Right lobe of liver (tissue), 6 donors: Measurements from ENCODE around the gene HMG20B. TPM values are rescaled to one million over a fixed set of nuclear protein-coding genes. Genes with fewer than 3 reads are reported as not detected.

ENCODE experiments used
- ATAC-seq, 4 donors: fragments of 200-7000 bp; cut with Tn5 transposase; one replicate each; pipeline ENCODE4 v1.9.1; 2020; ENCODE audit warnings: mild to moderate bottlenecking in 4 of 4, moderate library complexity in 4 of 4
- DNase-seq, 3 donors: peaks; one replicate each; pipeline ENCODE4 v3.0.0-alpha.2; 2020
- H3K27ac ChIP-seq, 3 donors: fragments of 200-600 bp; one replicate each; pipeline ENCODE4 v1.8.0; 2022
- H3K27me3 ChIP-seq, 2 donors: fragments of 200-600 bp; one replicate each; pipeline ENCODE4 v1.8.0; 2022
- H3K36me3 ChIP-seq, 4 donors: fragments of 200-600 bp; sonication (generic) in 1 of 4; one replicate each; pipeline versions ENCODE4 v1.5.1 to v1.8.0; 2017 to 2022; ENCODE audit warnings: control low read depth in 1 of 4
- H3K4me1 ChIP-seq, 4 donors: fragments of 200-600 bp; sonication (generic) in 1 of 4; one replicate each; pipeline versions ENCODE4 v1.5.1 to v1.8.0; 2017 to 2022; ENCODE audit warnings: control low read depth in 1 of 4
- H3K4me3 ChIP-seq, 3 donors: fragments of 200-600 bp; one replicate each; pipeline ENCODE4 v1.8.0; 2022
- H3K9me3 ChIP-seq, 4 donors: fragments of 200-600 bp; sonication (generic) in 1 of 4; one replicate each; pipeline versions ENCODE4 v1.5.1 to v1.8.0; 2017 to 2022; ENCODE audit warnings: control low read depth in 1 of 4
- POLR2A ChIP-seq: fragments of 450-650 bp; IDR thresholded peaks from one replicate; pipeline ENCODE4 v1.6.1; 2017; ENCODE audit warnings: antibody characterized with exemption, mild to moderate bottlenecking
- WGBS: methylation state at CpG from one replicate; pipeline ENCODE4 v1.1.6; 2018; ENCODE audit warnings: low coverage, low lambda C conversion rate; ENCODE audit not compliant: insufficient coverage; ENCODE audit errors: missing lambda C conversion rate; 5-methylcytosine and 5-hydroxymethylcytosine counted together
- intact Hi-C, 2 donors: fragments of 100-400 bp; cut with DNase I; formaldehyde crosslinking; loops; one replicate each; pipeline versions ENCODE4 v1.11.2 to v1.14.1; 2022
- total RNA-seq, 6 experiments: library from RNA; depleted of rRNA in 2 of 6; stranded (reverse); fragments of >200 nt in 2 of 6; fragmentation: NEBNext Ultra II Directional in 3 of 6; extraction: Animal tissue kit (Norgen Biotek cat#: 25700) in 3 of 6; gene quantifications; one replicate each; pipeline versions ENCODE4 v1.1.0 to v1.2.4, GENCODE V29; 2016 to 2023
- TF ChIP-seq, protein P1 (sequence below), 4 donors: fragments of 200-600 bp in 3 of 4; fragments of 450-650 bp in 1 of 4; IDR thresholded peaks; one replicate each; pipeline versions ENCODE4 v1.5.1 to v1.8.0; 2016 to 2022; ENCODE audit warnings: antibody characterized with exemption in 4 of 4, mild to moderate bottlenecking in 2 of 4
- donor health status: DM: no; HTN: yes; CAD: no.
- donor health status: DM: no; HTN: no; CAD: no.
- donor health status: DM: no; HTN: no; CAD: no.
- donor health status: DM: no; HTN: yes; CAD: no.
- donor health status: DM: no; HTN: yes; CAD: no.

Gene HMG20B
- total RNA-seq, 6 experiments from 2014 or later = 30.7 to 58.6 (median 33.3) TPM

DNA sequence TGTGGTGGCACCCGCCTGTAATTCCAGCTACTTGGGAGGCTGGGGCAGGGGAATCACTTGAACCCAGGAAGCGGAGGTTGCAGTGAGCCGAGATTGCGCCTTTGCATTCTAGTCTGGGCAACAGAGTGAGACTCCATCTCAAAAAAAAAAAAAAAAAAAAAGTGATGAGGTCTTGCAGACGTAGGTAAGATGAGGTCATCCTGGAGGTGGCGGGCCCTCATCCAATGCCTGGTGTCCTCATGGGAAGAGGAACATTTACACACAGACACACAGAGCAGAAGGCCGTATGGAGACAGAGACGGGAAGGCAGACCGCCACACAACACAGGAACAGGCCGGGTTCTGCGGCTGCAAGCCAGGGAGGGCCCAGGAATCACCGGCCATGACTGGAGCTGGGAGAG, 49.5 kb downstream of the HMG20B start:
- Histone ChIP-seq H3K27ac (no peak overlapping the region), H3K4me1 (peaks cover 0 to 14% (median 6%) of the 10 kb centered on the region in 4 donors), H3K27me3 (no peaks in the 10 kb centered on the region), H3K9me3 (no peaks in the 10 kb centered on the region), H3K4me3 (no peak overlapping the region), H3K36me3 (peaks cover 0 to 15% (median 0%) of the 10 kb centered on the region in 4 donors)
- ATAC-seq = no peak
- DNase-seq = no peak
- intact Hi-C loops = loop anchor here in 1 of 2 donors (10.0 kb wide), 1 partner anchor 77 kb away; no protein-coding TSS in a partner anchor
- TF ChIP-seq POLR2A = no peak
- TF ChIP-seq, protein P1, sequence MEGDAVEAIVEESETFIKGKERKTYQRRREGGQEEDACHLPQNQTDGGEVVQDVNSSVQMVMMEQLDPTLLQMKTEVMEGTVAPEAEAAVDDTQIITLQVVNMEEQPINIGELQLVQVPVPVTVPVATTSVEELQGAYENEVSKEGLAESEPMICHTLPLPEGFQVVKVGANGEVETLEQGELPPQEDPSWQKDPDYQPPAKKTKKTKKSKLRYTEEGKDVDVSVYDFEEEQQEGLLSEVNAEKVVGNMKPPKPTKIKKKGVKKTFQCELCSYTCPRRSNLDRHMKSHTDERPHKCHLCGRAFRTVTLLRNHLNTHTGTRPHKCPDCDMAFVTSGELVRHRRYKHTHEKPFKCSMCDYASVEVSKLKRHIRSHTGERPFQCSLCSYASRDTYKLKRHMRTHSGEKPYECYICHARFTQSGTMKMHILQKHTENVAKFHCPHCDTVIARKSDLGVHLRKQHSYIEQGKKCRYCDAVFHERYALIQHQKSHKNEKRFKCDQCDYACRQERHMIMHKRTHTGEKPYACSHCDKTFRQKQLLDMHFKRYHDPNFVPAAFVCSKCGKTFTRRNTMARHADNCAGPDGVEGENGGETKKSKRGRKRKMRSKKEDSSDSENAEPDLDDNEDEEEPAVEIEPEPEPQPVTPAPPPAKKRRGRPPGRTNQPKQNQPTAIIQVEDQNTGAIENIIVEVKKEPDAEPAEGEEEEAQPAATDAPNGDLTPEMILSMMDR (IDR thresholded peaks at IDR 0.05) = no peak
- 54% methylated on average over 2 of the region's 12 CpGs for WGBS

DNA sequence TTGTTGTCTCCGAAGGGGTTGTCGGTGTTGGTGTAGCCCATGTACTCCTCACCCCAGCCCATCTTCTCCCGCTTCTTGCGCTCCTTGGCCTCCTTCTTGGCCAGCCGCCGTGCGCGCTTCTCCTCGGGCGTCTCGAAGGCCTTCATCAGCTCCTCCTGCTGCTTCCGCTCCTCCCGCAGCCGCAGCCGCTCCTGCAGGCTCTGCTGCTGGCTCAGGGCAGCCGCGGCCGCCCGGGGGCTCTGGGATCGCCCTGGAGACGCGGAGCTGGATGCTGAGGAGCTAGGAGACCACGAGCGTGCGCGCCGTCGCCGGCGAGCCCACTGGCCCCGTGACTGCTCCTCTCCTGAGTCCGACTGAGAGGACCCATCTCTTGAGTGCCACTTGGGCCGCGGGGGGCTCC, 51.0 kb downstream of the HMG20B start:
- peaks cover 0 to 15% (median 7%) of the 10 kb centered on the region in 4 donors for H3K4me1 ChIP-seq
- intact Hi-C loops = loop anchor here in 1 of 2 donors (10.0 kb wide), 1 partner anchor 79 kb away; no protein-coding TSS in a partner anchor
- TF ChIP-seq, protein P1 (IDR thresholded peaks at IDR 0.05) = no peak
- TF ChIP-seq POLR2A = no peak
- no peaks in the 10 kb centered on the region for H3K9me3 ChIP-seq
- ATAC-seq (no peak), DNase-seq (no peak)
- no peak overlapping the region for H3K27ac ChIP-seq
- no peaks in the 10 kb centered on the region for H3K27me3 ChIP-seq
- no peak overlapping the region for H3K4me3 ChIP-seq
- peaks cover 0 to 15% (median 0%) of the 10 kb centered on the region in 4 donors for H3K36me3 ChIP-seq
- WGBS = 93% methylated on average over 5 of the region's 34 CpGs

DNA sequence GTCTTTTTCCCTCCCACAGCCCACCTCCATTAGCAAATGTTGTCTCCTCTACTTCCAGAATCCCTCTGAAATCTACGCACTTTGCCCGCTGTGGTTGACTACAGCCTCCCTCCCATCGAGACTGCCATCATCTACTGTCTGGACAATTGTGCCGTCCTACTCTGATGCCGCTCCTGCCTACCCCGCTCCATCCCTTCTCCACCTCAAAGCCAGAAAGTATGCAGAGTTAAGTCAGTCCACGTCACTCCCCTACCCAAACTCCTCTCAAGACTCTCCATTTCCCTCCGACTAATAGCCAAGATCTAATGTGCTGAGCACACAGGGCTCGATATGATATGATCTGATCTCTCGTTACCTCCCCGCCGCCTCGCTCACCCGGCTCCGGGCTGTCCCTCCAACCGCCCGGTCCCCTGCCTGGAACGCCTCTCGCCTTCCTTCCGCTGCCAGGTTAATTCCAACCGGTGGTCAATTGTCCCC, 53.3 kb downstream of the HMG20B start:
- intact Hi-C loops = loop anchor here in 1 of 2 donors (10.0 kb wide), 1 partner anchor 81 kb away; no protein-coding TSS in a partner anchor
- Histone ChIP-seq H3K27ac (peak overlapping the region; percentile 89 to 98 (median 97)), H3K4me3 (peak overlapping the region; percentile 98 to 100 (median 99)), H3K36me3 (peaks cover 0 to 15% (median 0%) of the 10 kb centered on the region in 4 donors), H3K9me3 (no peaks in the 10 kb centered on the region), H3K27me3 (no peaks in the 10 kb centered on the region), H3K4me1 (peaks cover 0 to 15% (median 7%) of the 10 kb centered on the region in 4 donors)
- no peak for ATAC-seq
- no peak for TF ChIP-seq POLR2A
- TF ChIP-seq, protein P1 (IDR thresholded peaks at IDR 0.05) = no peak
- no peak for DNase-seq
- 0% methylated on average over 21 of the region's 21 CpGs for WGBS

DNA sequence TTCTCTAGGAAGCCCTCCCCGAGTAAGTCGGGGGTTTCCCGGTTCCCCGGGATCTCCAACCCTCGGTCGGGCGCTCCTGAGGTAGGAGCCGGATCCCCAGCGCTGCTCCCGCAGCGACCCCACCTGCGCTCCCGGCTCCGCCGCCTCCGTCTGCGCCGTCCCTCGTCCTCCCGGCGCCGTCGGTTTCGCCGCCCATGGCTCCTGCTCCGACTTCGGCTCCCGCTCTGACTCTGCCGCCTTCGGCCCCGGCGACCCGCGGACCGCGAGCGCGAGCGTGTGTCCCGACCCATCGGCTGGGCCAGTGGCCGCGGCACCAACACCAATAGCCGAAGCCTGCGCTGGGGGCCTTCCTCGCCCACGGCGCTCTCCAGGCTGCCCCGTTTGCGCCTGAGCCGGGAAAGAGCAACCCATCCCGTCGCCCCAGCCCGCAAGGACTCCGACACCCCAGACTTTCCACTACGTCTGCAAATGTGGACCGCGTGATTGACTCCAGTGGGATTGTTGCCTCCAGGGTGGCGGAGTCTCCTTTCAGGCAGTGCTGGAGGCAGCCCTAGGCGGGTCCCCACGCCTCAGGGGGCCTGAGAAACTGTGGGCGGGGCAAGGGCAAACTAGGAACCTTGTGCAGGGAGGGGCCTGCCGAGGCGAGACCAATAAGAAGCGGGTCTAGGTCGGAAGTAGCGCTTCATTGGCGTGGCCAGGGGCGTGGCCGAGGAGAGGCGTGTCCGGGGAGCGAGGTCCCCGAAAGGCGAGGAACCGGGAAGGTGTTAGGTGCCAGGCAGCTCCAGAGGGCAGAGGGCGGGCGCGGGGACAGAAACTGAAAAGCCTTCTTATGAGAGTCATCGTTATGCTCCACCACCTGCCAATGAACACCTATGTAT, 54.0 kb downstream of the HMG20B start, which contains the start of gene CACTIN:
TSS of gene CACTIN (minus strand) at position 318 of the 878 bp plus-strand sequence. CDS start at position 290, 28 bp downstream.
- 1% methylated on average over 28 of the region's 80 CpGs for WGBS
- peaks cover 0 to 12% (median 0%) of the 10 kb centered on the region in 4 donors for H3K36me3 ChIP-seq
- ATAC-seq (peak; percentile 98 to 99 (median 98)), DNase-seq (peak; percentile 99 to 100 (median 99))
- no peaks in the 10 kb centered on the region for H3K9me3 ChIP-seq
- H3K4me3 ChIP-seq = peak within 1 kb of the TSS; percentile 98 to 100 (median 99)
- TF ChIP-seq, protein P1 (IDR thresholded peaks at IDR 0.05) = peak in 1 of 4 donors; percentile 11
- peak; percentile 79 for TF ChIP-seq POLR2A
- intact Hi-C loops = loop anchor here in 1 of 2 donors (10.0 kb wide), 1 partner anchor 82 kb away; no protein-coding TSS in a partner anchor
- no peaks in the 10 kb centered on the region for H3K27me3 ChIP-seq
- H3K27ac ChIP-seq = peak within 1 kb of the TSS; percentile 89 to 98 (median 97)
- peaks cover 0 to 15% (median 7%) of the 10 kb centered on the region in 4 donors for H3K4me1 ChIP-seq
